GM12878 (cell line): ENCODE results near the gene GLUD1.

Experiments
- CBFB ChIP-seq: IDR thresholded peaks from 2 replicates; pipeline ENCODE4 v1.6.1; 2016; ENCODE audit warnings: antibody characterized with exemption, low read depth
- CTCF ChIP-seq, 3 experiments: IDR thresholded peaks in 2 of 3; conservative IDR thresholded peaks in 1 of 3; 2 replicates each; pipeline ENCODE4 v1.5.1; 2011; ENCODE audit warnings: low read depth in 3 of 3, low read length in 3 of 3, mild to moderate bottlenecking in 3 of 3, control low read depth in 2 of 3, moderate library complexity in 2 of 3, inconsistent platforms in 1 of 3, mixed read lengths in 1 of 3; ENCODE audit not compliant: control insufficient read depth in 2 of 3, insufficient read depth in 1 of 3; ENCODE audit errors: extremely low read depth in 1 of 3
- E2F4 ChIP-seq: IDR thresholded peaks from 2 replicates; pipeline ENCODE4 v1.6.1; 2012; ENCODE audit warnings: low read depth, low read length, improper control_type of control experiment
- NRF1 ChIP-seq: conservative IDR thresholded peaks from 2 replicates; pipeline ENCODE4 v1.6.1; 2011; ENCODE audit warnings: mild to moderate bottlenecking, low read depth, low read length, improper control_type of control experiment

- TF ChIP-seq CTCF (IDR thresholded peaks at IDR 0.05 in 2 of 3, conservative IDR thresholded peaks at IDR 0.05 in 1 of 3; ENCODE audit: control insufficient read depth in 2 of 3, extremely low read depth in 1 of 3, insufficient read depth in 1 of 3, low read depth in 3 of 3, low read length in 3 of 3), result no peak
- TF ChIP-seq NRF1, result no peak
- no peak for TF ChIP-seq E2F4
- no peak for TF ChIP-seq CBFB
Measured at GRCh38 chr10:87038786-87039185, 55.9 kb downstream of the GLUD1 start.
